GM12892 (cell line): Measurements from ENCODE around the gene ARMC9.
A peak's percentile ranks its signal among the peaks of the same experiment; 100 is the strongest.
"Not testable (repeated sequence)": the region's sequence is repeated elsewhere in the genome, so short reads cannot be mapped to it uniquely, and the experiment has no call there.

Source experiments
- DNase-seq: peaks from one replicate; pipeline ENCODE4 v3.0.0; 2011; ENCODE audit not compliant: insufficient read length
- FAIRE-seq: peaks from 2 replicates; lab custom pipeline; 2011; peaks lifted over from hg19 to GRCh38; lab: Jason Lieb, UNC
- POLR2A ChIP-seq: IDR thresholded peaks from 2 replicates; pipeline ENCODE4 v1.6.1; 2011; ENCODE audit warnings: low read depth, low read length, control low read depth
- POLR2AphosphoS5 ChIP-seq: IDR thresholded peaks from 2 replicates; pipeline ENCODE4 v1.6.1; 2011; ENCODE audit warnings: low read depth, low read length, control low read depth
- TAF1 ChIP-seq: IDR thresholded peaks from 2 replicates; pipeline ENCODE4 v1.6.1; 2011; ENCODE audit warnings: low read depth, mild to moderate bottlenecking, control low read depth, low read length, borderline replicate concordance

The ARMC9 gene

GRCh38 chr2:231296401-231296974, 98.1 kb downstream of the ARMC9 start:
- FAIRE-seq (no peak), DNase-seq (no peak)
- TF ChIP-seq POLR2AphosphoS5: no peak

DNA sequence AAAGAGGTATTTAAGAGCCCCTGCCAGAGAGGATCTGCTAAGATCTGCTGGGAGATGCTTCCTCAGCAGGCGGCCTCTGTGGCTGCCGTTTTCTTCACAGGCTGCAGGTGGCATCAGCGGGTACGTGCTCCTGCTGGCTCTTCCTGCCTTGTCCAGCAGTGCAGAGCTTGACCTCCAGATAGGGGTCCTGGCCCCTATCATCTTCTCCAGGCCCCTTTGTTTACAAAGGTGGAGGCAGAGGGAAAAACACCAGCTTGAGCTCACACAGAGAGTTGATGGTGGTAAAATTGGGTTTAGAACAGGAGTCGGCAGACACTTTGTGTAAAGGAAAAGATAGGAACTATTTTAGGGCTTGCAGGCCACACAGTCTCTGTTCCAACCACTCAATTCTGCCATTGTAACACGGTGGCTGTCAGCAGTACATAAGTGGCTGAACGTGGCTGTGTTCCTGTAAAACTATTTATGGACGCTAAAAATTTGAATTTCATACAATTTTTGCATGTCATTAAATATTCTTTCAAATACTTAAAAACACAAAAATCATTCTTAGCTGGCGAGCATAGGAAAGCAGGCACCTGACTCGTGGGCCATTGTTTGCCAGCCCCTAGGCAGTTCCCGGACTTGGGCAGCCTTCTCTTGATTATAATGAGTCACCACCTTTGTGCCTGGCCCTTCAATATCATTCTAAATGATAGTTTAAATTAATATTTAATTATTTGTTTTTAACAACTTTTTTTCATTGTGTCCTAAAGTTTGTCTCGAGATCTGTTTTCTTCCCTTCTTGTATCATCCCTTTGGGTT, 98.9 kb downstream of the ARMC9 start:
- FAIRE-seq (peak; percentile 96), DNase-seq (peak; percentile 64)
- no peak for TF ChIP-seq POLR2A
- TF ChIP-seq TAF1: no peak
- no peak for TF ChIP-seq POLR2AphosphoS5

- TF ChIP-seq POLR2A (no peak), TAF1 (no peak), POLR2AphosphoS5 (no peak)
- no peak for FAIRE-seq
- no peak for DNase-seq
These were observed 99.7 kb downstream of the ARMC9 start for GRCh38 chr2:231298091-231298490.

DNA sequence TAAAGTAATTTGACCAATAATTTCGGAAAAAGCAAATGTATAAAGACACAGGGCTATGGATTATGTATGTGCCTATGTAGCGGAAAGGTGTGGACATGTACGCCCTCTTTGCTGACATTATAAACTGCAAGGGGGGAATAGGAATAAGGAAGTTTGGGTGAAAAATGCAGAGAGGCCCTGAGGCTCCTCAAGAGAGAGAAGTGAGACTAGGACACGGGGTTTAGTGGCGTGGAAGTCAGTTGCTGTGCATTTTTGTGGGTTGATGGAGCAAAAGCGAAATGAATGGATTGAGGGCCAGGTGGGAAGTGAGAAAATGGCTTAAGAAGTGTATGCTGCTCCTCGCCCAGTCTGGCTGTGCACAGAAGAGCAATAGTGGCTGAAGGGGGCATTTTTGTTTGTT, 100.8 kb downstream of the ARMC9 start:
- peak; percentile 51 for FAIRE-seq
- DNase-seq: no peak
- TF ChIP-seq TAF1: no peak
- TF ChIP-seq POLR2AphosphoS5: no peak
- no peak for TF ChIP-seq POLR2A

DNA sequence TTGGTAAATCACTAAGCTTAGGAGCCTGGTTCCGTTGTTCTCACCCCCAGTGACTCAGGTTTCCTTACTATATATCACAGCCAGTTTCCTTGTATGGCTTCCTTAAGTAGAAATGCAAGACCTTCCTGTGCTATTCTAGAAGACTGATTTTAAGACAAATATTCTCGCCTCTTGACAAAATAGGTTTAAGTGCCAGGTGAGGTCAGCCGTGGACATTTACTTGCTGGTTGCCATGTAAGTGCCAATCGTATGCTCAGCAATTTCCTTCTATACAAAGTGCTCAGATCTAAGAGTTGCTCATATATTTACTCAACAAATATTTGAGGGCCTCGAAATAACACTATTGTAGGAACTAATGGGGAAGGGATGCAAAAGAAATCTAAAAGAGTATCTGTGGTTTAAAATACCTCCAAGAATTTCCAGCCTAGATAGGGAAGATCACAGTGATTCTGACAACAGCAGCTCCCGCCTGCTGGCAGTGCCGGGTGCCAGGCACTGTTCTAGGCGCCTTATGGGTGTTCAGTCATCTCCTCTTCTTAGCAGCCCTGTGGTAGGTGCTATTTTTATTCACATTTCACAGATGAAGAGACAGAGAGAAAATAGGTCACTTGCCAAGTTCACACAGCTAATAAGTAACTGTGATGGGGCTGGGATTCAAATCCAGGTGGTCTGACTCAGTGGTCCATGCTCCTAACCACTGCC, 101.7 kb downstream of the ARMC9 start:
- DNase-seq (no peak), FAIRE-seq (no peak)
- TF ChIP-seq TAF1 (no peak), POLR2AphosphoS5 (no peak), POLR2A (no peak)

DNA sequence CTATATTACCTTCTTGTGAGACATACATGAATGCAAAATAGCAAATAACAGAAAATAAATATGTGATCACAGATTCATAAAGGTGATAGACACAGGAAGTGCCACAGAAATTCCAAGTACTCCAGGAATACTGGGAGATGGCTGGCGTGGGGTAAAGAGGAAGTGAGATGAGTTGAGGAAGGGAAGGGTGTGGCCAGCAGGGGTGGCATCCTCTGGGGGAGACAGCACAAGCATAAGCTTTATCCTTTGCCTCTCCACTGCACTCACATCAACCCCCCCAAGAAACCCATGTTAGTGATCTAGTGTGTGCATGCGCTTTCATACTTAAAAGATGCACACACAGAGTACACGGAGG, 102.3 kb downstream of the ARMC9 start:
- no peak for TF ChIP-seq POLR2AphosphoS5
- TF ChIP-seq TAF1: no peak
- no peak for FAIRE-seq

GRCh38 chr2:231304259-231304658, 105.8 kb downstream of the ARMC9 start:
- not testable (repeated sequence) for FAIRE-seq, DNase-seq

More for the DNA sequence above, 102.3 kb downstream of the ARMC9 start:
- no peak for DNase-seq

DNA sequence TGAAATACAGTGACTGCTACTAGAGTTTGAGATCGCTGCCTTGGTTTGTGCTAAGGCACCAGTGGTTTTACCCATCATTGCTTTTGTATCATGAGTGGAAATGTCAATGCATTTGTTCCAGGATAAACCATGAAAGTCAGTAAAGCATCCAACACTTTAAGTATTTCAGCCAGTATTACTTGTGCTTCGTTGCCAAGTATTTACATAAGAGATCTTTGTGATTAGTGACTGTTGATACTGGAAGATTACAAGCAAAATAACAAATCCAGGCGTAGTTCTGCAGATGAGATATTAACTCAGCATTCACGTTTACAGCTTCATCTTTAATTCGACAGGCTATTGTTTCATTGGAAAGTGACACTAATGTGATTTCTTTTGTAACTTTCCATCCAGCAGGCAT, 106.8 kb downstream of the ARMC9 start:
- FAIRE-seq (no peak), DNase-seq (no peak)
- no peak for TF ChIP-seq POLR2AphosphoS5
- TF ChIP-seq POLR2A: no peak
- TF ChIP-seq TAF1: no peak

DNA sequence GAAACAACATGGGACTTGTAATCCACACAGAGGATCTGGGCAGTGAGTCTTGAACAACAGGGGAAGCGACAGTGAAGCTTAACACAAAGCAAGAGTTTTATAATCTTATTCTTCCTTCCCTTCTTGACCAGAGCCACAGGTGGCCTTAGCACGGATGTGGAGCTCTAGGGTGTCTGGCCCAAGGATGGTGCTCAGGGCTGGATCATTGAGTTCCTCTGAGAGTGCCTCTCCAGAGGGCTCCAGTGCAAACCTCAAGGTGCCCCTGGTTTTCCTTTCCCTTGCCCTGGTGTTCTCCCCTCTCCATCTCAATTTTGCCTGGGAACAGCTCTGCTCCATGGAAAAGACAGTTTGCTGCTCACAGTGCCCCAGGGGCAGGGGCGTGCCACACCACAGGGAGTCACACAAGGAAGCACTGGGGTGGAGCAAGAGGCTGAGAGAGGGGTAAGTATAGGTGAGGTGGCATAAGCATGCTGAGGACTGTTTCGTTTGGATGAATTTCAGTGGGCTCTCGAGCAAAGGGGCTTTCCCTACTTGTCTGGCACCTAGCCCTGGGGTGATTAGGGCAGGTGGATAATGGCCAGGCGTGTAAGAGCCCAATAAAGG, 108.5 kb downstream of the ARMC9 start:
- no peak for DNase-seq
- TF ChIP-seq POLR2A (no peak), TAF1 (no peak), POLR2AphosphoS5 (no peak)
- peak; percentile 9 for FAIRE-seq

DNA sequence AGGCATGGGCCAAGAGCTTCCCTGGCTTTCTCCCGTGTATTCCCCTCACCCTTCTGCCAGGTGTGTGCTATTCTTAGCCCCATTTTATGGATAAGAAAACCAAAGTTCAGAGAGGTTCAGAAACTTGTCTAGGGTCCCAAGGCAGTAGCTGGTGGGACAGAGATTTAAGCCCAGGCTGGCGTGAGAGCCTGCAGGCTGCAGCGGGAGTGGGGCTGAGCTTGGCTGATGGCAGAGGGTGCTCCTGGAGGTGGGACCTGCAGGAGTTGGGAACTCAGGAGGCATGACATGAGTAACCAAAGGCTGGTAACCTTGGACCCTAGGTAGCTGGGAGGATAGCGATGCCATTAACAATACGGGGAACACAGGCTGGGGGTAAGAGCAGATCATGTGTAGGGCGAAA, 109.8 kb downstream of the ARMC9 start:
- FAIRE-seq: no peak
- no peak for TF ChIP-seq TAF1
- TF ChIP-seq POLR2A: no peak
- no peak for TF ChIP-seq POLR2AphosphoS5
- DNase-seq: no peak

- TF ChIP-seq POLR2A: no peak
- no peak for TF ChIP-seq TAF1
- TF ChIP-seq POLR2AphosphoS5: no peak
- FAIRE-seq (no peak), DNase-seq (no peak)
These were observed 110.4 kb downstream of the ARMC9 start for GRCh38 chr2:231308631-231309428.
